ENCODE results near the gene COL10A1.

The COL10A1 gene

GRCh38 chr6:116126032-116126431 is at the start of gene COL10A1:
TSS of gene COL10A1 (minus strand) at chr6:116126132. CDS start at chr6:116125492, 640 bp downstream.
- no peak for DNase-seq

- DNase-seq, result no peak
Measured at GRCh38 chr6:116175344-116175743, 49.4 kb upstream of the COL10A1 start.

- DNase-seq, result no peak
Measured at GRCh38 chr6:116173928-116174327, 48.0 kb upstream of the COL10A1 start.

GRCh38 chr6:116170358-116171057 is 44.6 kb upstream of the COL10A1 start:
- DNase-seq, result no peak

- DNase-seq, result no peak
Measured at GRCh38 chr6:116169880-116170279, 43.9 kb upstream of the COL10A1 start.

- no peak for DNase-seq
Measured at GRCh38 chr6:116168148-116168547, 42.2 kb upstream of the COL10A1 start.

- DNase-seq, result no peak
Measured at GRCh38 chr6:116166369-116166768, 40.4 kb upstream of the COL10A1 start.

- DNase-seq, result no peak
Measured at GRCh38 chr6:116165596-116165995, 39.7 kb upstream of the COL10A1 start.

- DNase-seq, result no peak
Measured at GRCh38 chr6:116159782-116160524, 34.0 kb upstream of the COL10A1 start.

- no peak for DNase-seq
Measured at GRCh38 chr6:116158641-116159040, 32.7 kb upstream of the COL10A1 start.

GRCh38 chr6:116157391-116157790 is 31.5 kb upstream of the COL10A1 start:
- no peak for DNase-seq

GRCh38 chr6:116156405-116157326 is 30.7 kb upstream of the COL10A1 start:
- DNase-seq, result no peak

- no peak for DNase-seq
Measured at GRCh38 chr6:116154887-116155286, 29.0 kb upstream of the COL10A1 start.

- no peak for DNase-seq
Measured at GRCh38 chr6:116152620-116153019, 26.7 kb upstream of the COL10A1 start.

GRCh38 chr6:116145803-116146675 is 20.1 kb upstream of the COL10A1 start:
- DNase-seq, result no peak

- no peak for DNase-seq
Measured at GRCh38 chr6:116144605-116145004, 18.7 kb upstream of the COL10A1 start.

GRCh38 chr6:116139917-116140316 is 14.0 kb upstream of the COL10A1 start:
- DNase-seq, result no peak

GRCh38 chr6:116136933-116137340 is 11.0 kb upstream of the COL10A1 start:
- DNase-seq, result no peak

- DNase-seq, result no peak
Measured at GRCh38 chr6:116136373-116136772, 10.4 kb upstream of the COL10A1 start.

GRCh38 chr6:116133453-116133852 is 7.5 kb upstream of the COL10A1 start:
- no peak for DNase-seq

GRCh38 chr6:116127771-116128493 is 2.0 kb upstream of the COL10A1 start:
- DNase-seq, result no peak

- no peak for DNase-seq
Measured at GRCh38 chr6:116120430-116120829, 5.5 kb downstream of the COL10A1 start.
